HepG2 (cell line): ENCODE data around the gene RNASE13. TPM values are rescaled to one million over a fixed set of nuclear protein-coding genes. Genes with fewer than 3 reads are reported as not detected.

ENCODE experiments used
- CHD4 ChIP-seq: fragments of 200-600 bp; sonication (generic); IDR thresholded peaks from 2 replicates; pipeline ENCODE4 v1.7.0; 2017; ENCODE audit warnings: mild to moderate bottlenecking, low read length, borderline replicate concordance
- FLYWCH1 ChIP-seq: sonication (generic); formaldehyde crosslinking; IDR thresholded peaks from 2 replicates; pipeline ENCODE4 v1.8.1; 2023; ENCODE audit warnings: mild to moderate bottlenecking, missing genetic modification reagents
- MZF1 ChIP-seq: sonication (generic); formaldehyde crosslinking; IDR thresholded peaks from 2 replicates; pipeline ENCODE4 v1.8.1; 2023; ENCODE audit warnings: mild to moderate bottlenecking, missing genetic modification reagents, borderline replicate concordance
- NRL ChIP-seq: sonication (generic); formaldehyde crosslinking; IDR thresholded peaks from 2 replicates; pipeline ENCODE4 v1.5.0; 2020; ENCODE audit warnings: missing genetic modification reagents, mild to moderate bottlenecking, moderate library complexity, borderline replicate concordance
- PAXIP1 ChIP-seq: sonication (generic); formaldehyde crosslinking; conservative IDR thresholded peaks from 2 replicates; pipeline ENCODE4 v1.4.0; 2020; ENCODE audit warnings: mild to moderate bottlenecking, missing genetic modification reagents, moderate library complexity
- YEATS4 ChIP-seq: sonication (generic); formaldehyde crosslinking; IDR thresholded peaks from 2 replicates; pipeline ENCODE4 v1.4.0; 2020; ENCODE audit warnings: missing genetic modification reagents, borderline replicate concordance
- ZEB1 ChIP-seq: IDR thresholded peaks from 2 replicates; pipeline ENCODE4 v1.6.1; 2012; ENCODE audit warnings: mild to moderate bottlenecking, low read depth, inconsistent platforms; ENCODE audit not compliant: insufficient replicate concordance
- ZNF512B ChIP-seq: sonication (generic); formaldehyde crosslinking; IDR thresholded peaks from 2 replicates; pipeline ENCODE4 v1.5.1; 2020; ENCODE audit warnings: missing genetic modification reagents, mild to moderate bottlenecking, borderline replicate concordance
- ZNF687 ChIP-seq: sonication (generic); formaldehyde crosslinking; IDR thresholded peaks from 2 replicates; pipeline ENCODE4 v1.5.1; 2020; ENCODE audit warnings: mild to moderate bottlenecking, missing genetic modification reagents, moderate library complexity
- polyA plus RNA-seq, 8 experiments: library from polyadenylated mRNA; depleted of rRNA in 3 of 8; stranded (reverse) in 7 of 8; unstranded in 1 of 8; fragments of >200 nt; fragmentation: Illumina TruSeq in 4 of 8; extraction: Trizol in 4 of 8; gene quantifications; 2 replicates each; pipeline versions ENCODE4 v1.2.1 to v1.2.3, GENCODE V29; 2011 to 2016; ENCODE audit warnings: low read depth in 4 of 8, missing spikeins in 1 of 8, mixed read lengths in 1 of 8; ENCODE audit not compliant: insufficient read depth in 1 of 8
- total RNA-seq, 5 experiments: library from RNA; depleted of rRNA; stranded (reverse); fragments of >200 nt; fragmentation: Illumina TruSeq; extraction: Trizol; gene quantifications; 2 replicates each; pipeline ENCODE4 v1.2.3, GENCODE V29; 2016; ENCODE audit warnings: low read depth in 1 of 5
- TF ChIP-seq, protein P1 (sequence below): IDR thresholded peaks from 2 replicates; pipeline ENCODE4 v1.6.1; 2012; ENCODE audit warnings: low read length, improper control_type of control experiment
- TF ChIP-seq, protein P2 (sequence below): sonication (generic); formaldehyde crosslinking; IDR thresholded peaks from 2 replicates; pipeline ENCODE4 v1.8.0; 2023; ENCODE audit warnings: mild to moderate bottlenecking, missing genetic modification reagents

Gene RNASE13
- total and polyA plus RNA-seq, 2 of the 13 experiments (the other 11 are each of a cell fraction or from before 2014, with no cell fraction given) = 1.0 TPM; not detected in 1

DNA sequence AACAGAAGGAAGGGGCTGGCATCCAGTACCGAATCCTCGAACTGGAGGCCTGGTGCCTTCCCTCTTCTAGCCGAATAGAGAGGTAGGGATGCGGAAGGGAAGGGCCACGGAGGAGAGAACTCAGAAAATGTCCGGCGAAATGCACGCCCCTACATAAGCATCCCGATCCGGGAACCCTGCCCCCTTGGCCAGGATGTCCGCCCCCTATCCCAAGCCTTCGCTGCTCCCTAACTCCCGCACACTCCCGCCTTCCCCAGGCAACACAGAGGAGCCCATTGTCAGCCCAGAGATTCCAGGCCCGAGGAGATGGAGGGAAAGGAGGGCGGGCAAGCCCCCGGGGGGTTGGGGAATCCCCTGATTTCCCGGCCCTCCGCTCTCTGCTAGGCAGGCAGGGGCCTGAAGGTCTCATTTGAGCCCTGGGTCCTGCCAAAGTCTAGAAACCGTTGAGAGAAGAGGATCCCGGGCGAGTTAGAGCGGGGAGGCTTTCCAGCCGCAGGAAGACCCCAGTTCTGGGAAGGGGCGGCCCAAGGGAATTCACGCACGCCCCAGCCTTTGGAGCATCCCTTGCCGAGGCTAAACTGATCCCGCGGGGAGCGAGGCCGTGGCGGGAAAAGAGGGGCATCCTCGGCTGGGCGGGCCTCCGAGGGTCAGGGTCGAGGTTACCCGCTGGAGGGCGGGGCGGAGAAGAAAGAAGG lies 34.9 kb upstream of the RNASE13 start (continued):
- TF ChIP-seq NRL (CRISPR knock-in tag) (peak; percentile 98), CHD4 (no peak), ZEB1 (no peak), MZF1 (CRISPR knock-in tag) (no peak), FLYWCH1 (no peak), YEATS4 (peak; percentile 71; the same call in 1 of the 2 replicates), ZNF512B (CRISPR knock-in tag) (no peak), PAXIP1 (CRISPR knock-in tag) (peak; percentile 68), ZNF687 (CRISPR knock-in tag) (peak; percentile 73)
- TF ChIP-seq, protein P1, sequence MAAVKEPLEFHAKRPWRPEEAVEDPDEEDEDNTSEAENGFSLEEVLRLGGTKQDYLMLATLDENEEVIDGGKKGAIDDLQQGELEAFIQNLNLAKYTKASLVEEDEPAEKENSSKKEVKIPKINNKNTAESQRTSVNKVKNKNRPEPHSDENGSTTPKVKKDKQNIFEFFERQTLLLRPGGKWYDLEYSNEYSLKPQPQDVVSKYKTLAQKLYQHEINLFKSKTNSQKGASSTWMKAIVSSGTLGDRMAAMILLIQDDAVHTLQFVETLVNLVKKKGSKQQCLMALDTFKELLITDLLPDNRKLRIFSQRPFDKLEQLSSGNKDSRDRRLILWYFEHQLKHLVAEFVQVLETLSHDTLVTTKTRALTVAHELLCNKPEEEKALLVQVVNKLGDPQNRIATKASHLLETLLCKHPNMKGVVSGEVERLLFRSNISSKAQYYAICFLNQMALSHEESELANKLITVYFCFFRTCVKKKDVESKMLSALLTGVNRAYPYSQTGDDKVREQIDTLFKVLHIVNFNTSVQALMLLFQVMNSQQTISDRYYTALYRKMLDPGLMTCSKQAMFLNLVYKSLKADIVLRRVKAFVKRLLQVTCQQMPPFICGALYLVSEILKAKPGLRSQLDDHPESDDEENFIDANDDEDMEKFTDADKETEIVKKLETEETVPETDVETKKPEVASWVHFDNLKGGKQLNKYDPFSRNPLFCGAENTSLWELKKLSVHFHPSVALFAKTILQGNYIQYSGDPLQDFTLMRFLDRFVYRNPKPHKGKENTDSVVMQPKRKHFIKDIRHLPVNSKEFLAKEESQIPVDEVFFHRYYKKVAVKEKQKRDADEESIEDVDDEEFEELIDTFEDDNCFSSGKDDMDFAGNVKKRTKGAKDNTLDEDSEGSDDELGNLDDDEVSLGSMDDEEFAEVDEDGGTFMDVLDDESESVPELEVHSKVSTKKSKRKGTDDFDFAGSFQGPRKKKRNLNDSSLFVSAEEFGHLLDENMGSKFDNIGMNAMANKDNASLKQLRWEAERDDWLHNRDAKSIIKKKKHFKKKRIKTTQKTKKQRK = no peak
- TF ChIP-seq, protein P2, sequence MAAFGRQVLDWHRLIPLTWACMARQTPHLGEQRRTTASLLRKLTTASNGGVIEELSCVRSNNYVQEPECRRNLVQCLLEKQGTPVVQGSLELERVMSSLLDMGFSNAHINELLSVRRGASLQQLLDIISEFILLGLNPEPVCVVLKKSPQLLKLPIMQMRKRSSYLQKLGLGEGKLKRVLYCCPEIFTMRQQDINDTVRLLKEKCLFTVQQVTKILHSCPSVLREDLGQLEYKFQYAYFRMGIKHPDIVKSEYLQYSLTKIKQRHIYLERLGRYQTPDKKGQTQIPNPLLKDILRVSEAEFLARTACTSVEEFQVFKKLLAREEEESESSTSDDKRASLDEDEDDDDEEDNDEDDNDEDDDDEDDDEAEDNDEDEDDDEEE (CRISPR knock-in tag) = no peak; the same call in 1 of the 2 replicates
